ENCODE results near the gene NMU.
"Not testable (repeated sequence)": the region's sequence is repeated elsewhere in the genome, so short reads cannot be mapped to it uniquely, and the experiment has no call there.

NMU gene

DNA sequence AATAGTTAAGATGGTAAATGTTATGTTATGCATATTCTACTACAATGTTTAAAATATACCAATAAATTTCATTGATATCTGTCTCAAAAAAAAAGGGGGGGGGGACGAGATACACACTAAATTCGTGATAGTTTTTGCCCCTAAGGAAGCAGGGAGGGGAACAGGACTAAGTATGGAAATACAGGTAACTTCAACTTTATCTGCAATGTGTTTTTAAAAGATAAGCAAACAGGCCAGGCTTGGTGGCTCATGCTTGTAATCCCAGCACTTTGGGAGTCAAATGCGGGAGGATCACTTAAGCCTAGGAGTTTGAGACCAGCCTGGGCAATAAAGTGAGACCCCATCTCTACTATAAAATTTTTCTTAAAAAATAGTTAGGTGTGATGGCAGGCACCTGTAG, 76.0 kb downstream of the NMU start:
- no peak for DNase-seq

DNA sequence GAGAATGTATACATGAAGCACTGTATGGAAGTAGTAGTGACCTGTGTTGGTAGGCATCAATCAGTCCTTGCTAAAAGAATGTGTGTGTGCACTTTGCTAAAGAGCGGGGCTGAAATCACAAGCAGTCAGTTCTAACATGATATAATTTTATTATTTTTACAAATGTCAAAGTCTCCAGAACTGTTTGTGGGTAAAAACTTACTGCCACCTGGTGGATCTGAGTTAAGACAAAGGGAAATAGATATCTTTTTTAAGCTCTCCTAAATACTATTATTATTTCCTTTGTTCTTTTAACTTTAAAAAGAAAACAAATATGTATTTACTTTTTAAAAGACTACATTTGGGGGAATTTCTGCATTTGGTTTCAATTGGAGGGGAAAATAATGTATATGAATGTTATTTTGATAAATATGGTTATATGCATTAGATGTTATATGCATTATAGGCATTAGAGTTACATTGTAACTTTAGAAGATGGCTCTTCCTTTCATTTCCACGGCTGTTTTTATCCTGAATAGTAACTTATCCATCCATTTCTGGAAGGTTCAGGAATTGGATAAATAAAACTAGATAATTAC, 81.6 kb downstream of the NMU start:
- peak in 1 of 58 donors; percentile 0 for DNase-seq

DNA sequence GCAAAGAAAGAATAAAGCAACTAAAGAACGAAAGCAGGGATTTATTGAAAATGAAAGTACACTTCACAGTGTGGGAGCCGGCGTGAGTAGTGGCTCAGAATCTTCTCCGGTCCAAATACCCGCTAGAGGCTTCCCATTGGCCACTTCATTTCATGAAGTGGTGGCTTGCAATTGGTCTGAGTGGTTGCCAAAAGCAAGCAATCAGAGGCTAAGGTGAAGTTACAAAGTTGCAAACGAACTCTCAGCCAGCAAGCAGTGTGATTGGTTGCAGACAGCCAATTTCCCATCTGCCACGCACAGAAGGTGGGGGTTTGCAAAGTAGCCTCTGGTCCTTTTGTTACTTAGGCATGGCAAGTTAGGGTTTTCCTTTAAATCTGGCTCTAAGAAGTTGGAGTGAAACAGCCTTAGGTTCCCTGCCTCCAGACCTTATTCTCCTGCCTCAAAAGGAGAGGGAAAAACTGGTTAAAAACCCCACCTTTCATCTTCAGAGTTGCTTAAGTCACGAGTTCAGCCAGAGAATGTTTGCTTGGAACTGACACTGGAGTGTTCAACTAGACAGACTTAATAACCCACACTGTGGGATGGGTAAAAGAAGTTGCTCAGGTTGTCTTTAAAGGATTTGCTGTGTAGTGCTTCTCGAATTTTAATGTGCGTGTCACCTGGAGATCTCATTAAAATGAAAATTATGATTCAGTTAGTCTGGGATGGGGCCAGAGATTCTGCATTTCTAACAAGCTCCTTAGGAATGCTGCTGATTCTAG, 82.5 kb downstream of the NMU start:
- DNase-seq: peak in 2 of 58 donors; percentile 4 to 6

DNA sequence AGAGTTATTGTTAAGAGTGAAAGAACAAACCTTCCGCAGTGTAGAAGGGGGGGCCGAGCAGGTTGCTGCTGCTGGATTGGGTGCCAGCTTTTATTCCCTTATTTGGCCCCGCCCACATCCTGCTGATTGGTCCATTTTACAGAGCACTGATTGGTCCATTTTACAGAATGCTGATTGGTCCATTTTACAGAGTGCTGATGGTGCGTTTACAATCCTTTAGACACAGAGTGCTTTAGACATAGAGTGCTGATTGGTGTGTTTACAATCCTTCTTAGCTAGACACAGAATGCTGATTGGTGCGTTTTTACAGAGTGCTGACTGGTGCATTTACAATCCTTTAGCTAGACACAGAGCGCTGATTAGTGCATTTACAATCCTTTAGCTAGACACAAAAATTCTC, 84.1 kb downstream of the NMU start:
- not testable (repeated sequence) for DNase-seq

DNA sequence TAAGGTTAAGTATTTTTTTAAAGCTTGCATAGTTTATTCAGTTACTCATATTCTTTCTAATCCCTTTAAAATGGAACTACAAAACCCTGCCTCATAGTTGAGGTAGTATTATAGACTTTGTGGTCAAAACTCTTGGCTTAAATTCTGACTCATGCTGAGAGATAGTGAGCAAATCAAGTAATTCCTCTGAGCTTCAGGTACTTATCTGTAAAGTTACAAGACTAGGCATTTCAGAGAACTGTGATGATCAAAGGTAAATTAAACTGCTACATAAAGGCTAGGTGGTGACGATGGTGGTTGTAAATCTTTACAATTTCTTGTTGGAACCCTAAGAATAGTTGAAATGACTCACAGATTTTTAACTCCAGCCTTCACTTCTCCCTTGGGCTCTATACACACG, 86.2 kb downstream of the NMU start:
- no peak for DNase-seq

DNA sequence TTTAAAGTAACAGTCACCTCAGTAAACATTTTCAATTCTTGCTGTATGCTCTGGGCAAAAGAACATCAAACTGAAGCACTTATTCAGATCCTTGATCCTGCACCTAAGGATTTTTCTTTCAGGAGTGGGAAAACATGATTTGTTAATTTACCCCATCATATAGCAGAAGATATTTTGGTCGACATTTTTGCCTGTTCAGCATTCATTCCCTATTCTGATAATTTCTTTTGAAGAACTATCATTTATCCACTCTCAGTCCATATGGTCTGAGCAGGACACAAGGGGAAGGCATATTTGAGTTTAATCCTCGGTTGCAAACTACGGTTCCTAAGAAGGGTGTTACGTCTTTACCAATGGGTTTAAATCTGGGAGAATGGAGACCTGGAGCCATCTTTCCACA, 88.2 kb downstream of the NMU start:
- no peak for DNase-seq

DNA sequence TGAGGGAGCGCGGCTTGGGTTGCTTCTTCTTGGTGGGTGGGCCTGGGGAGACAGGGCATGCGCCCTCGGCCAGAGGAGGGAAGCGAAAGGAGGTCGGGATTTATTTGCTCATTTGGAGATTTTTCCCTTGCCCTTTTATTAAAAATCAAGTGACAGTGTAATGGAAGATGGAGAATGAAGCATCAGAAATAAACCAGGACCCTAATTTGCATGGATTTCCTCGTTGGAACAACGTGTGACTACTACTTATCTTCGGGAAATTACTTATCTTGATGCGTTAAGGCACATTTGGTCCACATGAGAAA, 88.7 kb downstream of the NMU start:
- peak in 2 of 58 donors; percentile 35 to 52 for DNase-seq

DNA sequence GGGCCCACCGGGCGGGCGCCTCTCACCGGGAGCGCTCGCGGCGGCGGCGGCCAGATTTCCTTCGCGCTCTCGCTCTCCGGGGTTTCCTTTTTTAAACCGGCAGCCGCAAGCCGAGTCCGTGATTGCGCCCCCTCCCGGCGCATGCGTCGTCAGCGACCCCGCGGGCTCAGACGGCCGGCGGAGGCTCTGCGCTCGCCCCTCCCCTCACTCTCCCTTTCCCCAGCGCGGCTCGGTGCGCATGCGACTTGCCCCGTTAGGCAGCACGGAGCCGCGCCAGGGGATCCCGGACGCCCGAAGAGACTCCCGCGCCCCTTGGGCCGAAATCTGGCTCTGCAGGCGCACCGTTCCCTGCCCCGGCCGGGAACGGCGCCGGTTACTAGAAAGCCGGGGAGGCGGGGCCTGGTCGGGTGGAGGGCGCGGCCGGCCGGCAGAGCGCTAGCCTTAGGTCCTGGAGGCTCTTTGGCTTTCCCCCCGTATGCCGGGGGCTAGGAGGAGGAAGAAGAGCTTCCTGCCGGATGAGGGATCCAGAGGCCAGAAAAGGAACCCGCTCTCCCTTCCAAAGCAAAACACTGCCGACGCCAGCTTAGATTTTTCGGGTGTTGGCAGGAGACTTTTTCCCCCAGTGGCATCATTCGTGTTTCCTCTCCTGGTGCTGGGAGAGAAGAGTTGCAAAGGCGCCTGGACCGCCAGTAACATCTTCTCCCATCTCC, 89.2 kb downstream of the NMU start, which contains the start of gene CLOCK:
CLOCK (minus strand) TSS at position 154 of the 710 bp plus-strand sequence. CDS start 64,124 bp downstream, outside the sequence.
- DNase-seq: peak; percentile 20 to 95 (median 83)

DNA sequence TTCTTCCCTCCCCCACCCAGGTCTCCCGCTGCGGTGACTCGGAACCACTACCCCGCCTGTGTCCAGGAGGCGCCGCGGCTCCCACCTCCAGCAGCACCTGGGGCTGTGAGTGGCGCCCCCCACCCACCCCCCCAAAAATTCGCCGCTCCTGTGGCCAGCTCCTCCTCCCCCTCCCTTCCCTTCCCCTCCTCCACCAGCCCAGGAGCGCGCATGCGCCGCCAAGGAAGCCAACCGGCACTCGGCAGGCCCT, 89.7 kb downstream of the NMU start:
- peak in 18 of 58 donors; percentile 61 to 94 (median 88) for DNase-seq

DNA sequence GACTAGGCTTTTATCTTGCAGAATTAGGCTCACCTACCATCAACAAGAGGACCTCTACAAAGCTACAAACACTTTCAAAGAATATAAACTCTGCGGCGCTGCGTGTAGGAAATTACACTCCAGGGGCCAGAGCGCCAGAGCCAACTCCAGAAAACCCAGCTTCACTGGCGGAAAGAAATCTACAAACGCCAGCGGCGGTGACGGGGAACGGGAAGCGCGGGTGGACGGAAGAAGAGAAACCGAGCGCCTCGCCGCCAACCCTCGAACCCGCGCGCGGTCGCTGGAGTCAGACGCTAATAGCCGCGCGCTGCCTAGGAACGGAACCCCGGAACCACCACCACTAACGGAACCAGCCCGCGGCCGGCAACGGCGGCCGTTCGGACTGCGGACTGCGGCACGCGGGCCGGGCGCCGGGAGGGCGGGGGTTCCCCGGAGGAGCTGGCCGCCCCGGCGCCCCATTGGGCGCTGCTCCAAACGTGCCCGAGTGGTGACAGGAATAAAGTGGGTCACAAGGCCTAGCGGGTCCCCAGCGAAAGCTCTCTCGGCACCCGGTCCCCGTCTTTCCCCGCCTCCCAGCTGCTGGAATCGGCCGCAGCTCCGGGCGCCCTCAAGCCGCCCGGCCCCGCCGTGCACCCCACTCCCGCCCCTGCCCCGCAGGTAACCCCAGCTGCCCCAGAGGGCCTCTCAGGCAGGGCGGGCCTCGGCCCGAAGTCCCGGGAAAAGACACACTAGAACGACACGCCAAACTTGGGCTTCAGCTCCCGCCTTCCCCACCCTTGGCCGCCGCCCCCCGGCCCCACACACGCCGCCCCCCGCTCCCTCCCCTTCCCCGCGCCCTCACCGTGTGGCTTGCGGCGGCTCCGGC, 90.2 kb downstream of the NMU start:
- DNase-seq: peak in 57 of 58 donors; percentile 42 to 91 (median 77)

All from anterior cingulate cortex (tissue), 58 donors.